Tibial nerve (tissue), 4 donors: ENCODE results near the gene ARAP3.

ENCODE experiments used
- CTCF ChIP-seq, 5 experiments: fragments of 200-600 bp in 3 of 5; fragments of 450-650 bp in 2 of 5; sonication (generic) in 3 of 5; IDR thresholded peaks; one replicate each; pipeline ENCODE4 v1.5.1; 2016 to 2019; ENCODE audit warnings: antibody characterized with exemption in 5 of 5, mild to moderate bottlenecking in 3 of 5, moderate library complexity in 2 of 5
- EP300 ChIP-seq, 2 donors: sonication (generic); formaldehyde crosslinking; IDR thresholded peaks; one replicate each; pipeline ENCODE4 v1.6.1; 2017; ENCODE audit warnings: antibody characterized with exemption in 2 of 2, mild to moderate bottlenecking in 1 of 2

- TF ChIP-seq EP300 (IDR thresholded peaks at IDR 0.05), result peak in 1 of 2 donors; percentile 69
- peak in 1 of 5 experiments; percentile 21 for TF ChIP-seq CTCF (IDR thresholded peaks at IDR 0.05)
Observed at GRCh38 chr5:141636413-141637122, 45.5 kb downstream of the ARAP3 start, which contains the start of the genes HDAC3 and RELL2.
